GM19328 (cell line): ENCODE results near the gene RWDD1.
"Not testable (repeated sequence)": the region's sequence is repeated elsewhere in the genome, so short reads cannot be mapped to it uniquely, and the experiment has no call there.

Experiments used
- ATAC-seq: cut with Tn5 transposase; IDR thresholded peaks from one replicate; pipeline ENCODE4 v1.9.1; 2021; ENCODE audit warnings: mild to moderate bottlenecking, moderate library complexity; ENCODE audit not compliant: unreplicated experiment

Gene RWDD1

GRCh38 chr6:116560130-116560529 lies 11.2 kb upstream of the RWDD1 start:
- ATAC-seq: no peak

- peak; percentile 47 for ATAC-seq
Measured at GRCh38 chr6:116561377-116562018, 9.8 kb upstream of the RWDD1 start.

GRCh38 chr6:116562019-116562403 lies 9.3 kb upstream of the RWDD1 start:
- ATAC-seq: no peak

GRCh38 chr6:116562614-116563013 lies 8.7 kb upstream of the RWDD1 start:
- ATAC-seq: no peak

GRCh38 chr6:116563830-116564229 lies 7.5 kb upstream of the RWDD1 start:
- ATAC-seq: no peak

- ATAC-seq: no peak
Measured at GRCh38 chr6:116564311-116564710, 7.0 kb upstream of the RWDD1 start.

GRCh38 chr6:116564921-116565872 lies 6.1 kb upstream of the RWDD1 start:
- ATAC-seq: no peak

GRCh38 chr6:116568111-116568510 lies 3.2 kb upstream of the RWDD1 start:
- ATAC-seq: no peak

GRCh38 chr6:116568821-116569755 lies 2.2 kb upstream of the RWDD1 start:
- no peak for ATAC-seq

GRCh38 chr6:116571683-116572000 lies 338 bp downstream of the RWDD1 start:
- ATAC-seq: no peak

- ATAC-seq: no peak
Measured at GRCh38 chr6:116572162-116572561, 858 bp downstream of the RWDD1 start.

- ATAC-seq: no peak
Measured at GRCh38 chr6:116575227-116575626, 3.9 kb downstream of the RWDD1 start.

GRCh38 chr6:116577486-116577885 lies 6.2 kb downstream of the RWDD1 start:
- ATAC-seq: no peak

GRCh38 chr6:116578335-116578734 lies 7.0 kb downstream of the RWDD1 start:
- no peak for ATAC-seq

GRCh38 chr6:116579143-116579542 lies 7.8 kb downstream of the RWDD1 start:
- ATAC-seq: no peak

- no peak for ATAC-seq
Measured at GRCh38 chr6:116580198-116580597, 8.9 kb downstream of the RWDD1 start.

GRCh38 chr6:116586276-116586675 lies 15.0 kb downstream of the RWDD1 start:
- no peak for ATAC-seq

GRCh38 chr6:116586738-116587137 lies 15.4 kb downstream of the RWDD1 start:
- no peak for ATAC-seq

GRCh38 chr6:116595247-116595646 lies 23.9 kb downstream of the RWDD1 start:
- no peak for ATAC-seq

- ATAC-seq: no peak
Measured at GRCh38 chr6:116596815-116597214, 25.5 kb downstream of the RWDD1 start.

GRCh38 chr6:116603916-116604315 lies 32.6 kb downstream of the RWDD1 start:
- not testable (repeated sequence) for ATAC-seq
